K562 (cell line): ENCODE results near the gene PDGFA. TPM values are rescaled to one million over a fixed set of nuclear protein-coding genes. Genes with fewer than 3 reads are reported as not detected.

Source experiments
- KDM5B ChIP-seq: fragments of 200-600 bp; sonication (generic); IDR thresholded peaks from 2 replicates; pipeline ENCODE4 v1.6.1; 2012; ENCODE audit warnings: low read depth, mild to moderate bottlenecking, moderate library complexity, low read length, control low read depth, inconsistent platforms; ENCODE audit not compliant: insufficient replicate concordance
- MAFF ChIP-seq: IDR thresholded peaks from 2 replicates; pipeline ENCODE4 v1.6.1; 2012; ENCODE audit warnings: low read length, improper control_type of control experiment
- MAFK ChIP-seq: IDR thresholded peaks from 2 replicates; pipeline ENCODE4 v1.6.1; 2011; ENCODE audit warnings: low read length, improper control_type of control experiment
- PYGO2 ChIP-seq: fragments of 450-650 bp; IDR thresholded peaks from 2 replicates; pipeline ENCODE4 v1.6.1; 2016; ENCODE audit warnings: mild to moderate bottlenecking, missing genetic modification characterization, moderate library complexity, missing compliant biosample characterization
- RCOR1 ChIP-seq, 2 experiments: IDR thresholded peaks; 2 replicates each; pipeline ENCODE4 v1.6.1; 2012; ENCODE audit warnings: low read depth in 2 of 2, low read length in 2 of 2, borderline replicate concordance in 1 of 2, improper control_type of control experiment in 1 of 2
- SMARCC2 ChIP-seq: fragments of 450-650 bp; IDR thresholded peaks from 2 replicates; pipeline ENCODE4 v1.6.1; 2017; ENCODE audit warnings: antibody characterized with exemption, moderate library complexity, mild to moderate bottlenecking, low read depth
- ZKSCAN3 ChIP-seq: fragments of 250-450 bp; sonication (Bioruptor Pico); IDR thresholded peaks from 2 replicates; pipeline ENCODE4 v1.4.0; 2020
- ZNF324 ChIP-seq: fragments of 250-450 bp; sonication (Bioruptor Pico); IDR thresholded peaks from 2 replicates; pipeline ENCODE4 v1.4.0; 2020; ENCODE audit warnings: mild to moderate bottlenecking
- polyA plus RNA-seq, 8 experiments: library from polyadenylated mRNA; depleted of rRNA in 4 of 8; stranded (reverse) in 5 of 8; unstranded in 3 of 8; fragments of >200 nt; fragmentation: Nextera tagmentation in 2 of 8; fragmentation: Illumina TruSeq in 1 of 8; extraction: Ambion mirVana in 2 of 8; extraction: Trizol in 1 of 8; gene quantifications; 2 replicates each; pipeline versions ENCODE4 v1.2.1 to v1.2.3, GENCODE V29; 2011 to 2014; ENCODE audit warnings: inconsistent platforms in 1 of 8, missing spikeins in 1 of 8
- total RNA-seq, 7 experiments: library from RNA; depleted of rRNA in 6 of 7; stranded (reverse); fragments of >200 nt in 6 of 7; fragmentation: Illumina TruSeq in 2 of 7; extraction: Trizol in 2 of 7; gene quantifications; 2 replicates each; pipeline versions ENCODE4 v1.2.1 to v1.2.3, GENCODE V29; 2011 to 2021; ENCODE audit warnings: low replicate concordance in 1 of 7
- TF ChIP-seq, protein P1 (sequence below): sonication (generic); formaldehyde crosslinking; IDR thresholded peaks from 2 replicates; pipeline ENCODE4 v1.8.0; 2022; ENCODE audit warnings: mild to moderate bottlenecking, missing genetic modification reagents
- TF ChIP-seq, protein P2 (sequence below): fragments of 450-650 bp; IDR thresholded peaks from 2 replicates; pipeline ENCODE4 v1.6.1; 2018; ENCODE audit not compliant: partially characterized antibody
- TF ChIP-seq, protein P3 (sequence below): sonication (generic); formaldehyde crosslinking; IDR thresholded peaks from 2 replicates; pipeline ENCODE4 v1.9.0; 2022; ENCODE audit warnings: mild to moderate bottlenecking, missing genetic modification reagents

Gene PDGFA
- total and polyA plus RNA-seq, 9 of the 15 experiments (the other 6 are each of a cell fraction or from before 2014, with no cell fraction given) = 2.5 to 10.2 (median 4.6) TPM

DNA sequence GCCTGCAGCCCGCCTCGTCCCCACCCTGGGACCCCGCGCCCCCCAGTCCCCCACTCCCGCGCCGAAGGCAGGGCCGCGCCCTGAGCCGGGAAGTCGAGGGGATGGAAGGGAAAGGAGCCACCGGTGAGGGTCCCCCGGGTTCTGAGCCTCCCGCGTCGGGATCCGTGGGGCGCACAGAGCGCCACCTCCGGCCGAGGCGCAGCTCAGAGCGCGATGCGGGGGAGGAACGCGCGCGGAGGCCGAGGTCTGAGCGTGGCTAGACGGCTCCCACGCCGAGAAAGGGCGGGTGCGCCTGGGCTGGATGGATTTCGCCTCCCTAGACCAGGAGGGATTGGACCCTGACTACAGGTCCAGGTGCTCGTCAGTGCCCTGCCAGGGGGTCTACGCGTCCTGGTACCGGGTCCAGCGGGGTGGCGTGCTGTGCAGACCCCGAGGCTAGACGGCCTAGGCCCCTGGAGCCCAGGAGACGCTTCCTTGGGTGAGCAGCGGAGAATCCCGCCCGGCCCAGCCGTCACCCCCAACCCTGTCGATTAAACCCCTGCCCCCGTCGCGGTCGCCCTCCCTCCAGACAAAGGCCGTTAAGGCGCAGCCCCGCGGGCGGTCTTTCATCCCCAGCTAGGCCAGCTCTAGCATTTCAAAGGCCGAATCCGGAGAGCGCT lies 986 bp upstream of the PDGFA start (continued):
- TF ChIP-seq, protein P1, sequence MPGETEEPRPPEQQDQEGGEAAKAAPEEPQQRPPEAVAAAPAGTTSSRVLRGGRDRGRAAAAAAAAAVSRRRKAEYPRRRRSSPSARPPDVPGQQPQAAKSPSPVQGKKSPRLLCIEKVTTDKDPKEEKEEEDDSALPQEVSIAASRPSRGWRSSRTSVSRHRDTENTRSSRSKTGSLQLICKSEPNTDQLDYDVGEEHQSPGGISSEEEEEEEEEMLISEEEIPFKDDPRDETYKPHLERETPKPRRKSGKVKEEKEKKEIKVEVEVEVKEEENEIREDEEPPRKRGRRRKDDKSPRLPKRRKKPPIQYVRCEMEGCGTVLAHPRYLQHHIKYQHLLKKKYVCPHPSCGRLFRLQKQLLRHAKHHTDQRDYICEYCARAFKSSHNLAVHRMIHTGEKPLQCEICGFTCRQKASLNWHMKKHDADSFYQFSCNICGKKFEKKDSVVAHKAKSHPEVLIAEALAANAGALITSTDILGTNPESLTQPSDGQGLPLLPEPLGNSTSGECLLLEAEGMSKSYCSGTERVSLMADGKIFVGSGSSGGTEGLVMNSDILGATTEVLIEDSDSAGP = no peak
- TF ChIP-seq, protein P2, sequence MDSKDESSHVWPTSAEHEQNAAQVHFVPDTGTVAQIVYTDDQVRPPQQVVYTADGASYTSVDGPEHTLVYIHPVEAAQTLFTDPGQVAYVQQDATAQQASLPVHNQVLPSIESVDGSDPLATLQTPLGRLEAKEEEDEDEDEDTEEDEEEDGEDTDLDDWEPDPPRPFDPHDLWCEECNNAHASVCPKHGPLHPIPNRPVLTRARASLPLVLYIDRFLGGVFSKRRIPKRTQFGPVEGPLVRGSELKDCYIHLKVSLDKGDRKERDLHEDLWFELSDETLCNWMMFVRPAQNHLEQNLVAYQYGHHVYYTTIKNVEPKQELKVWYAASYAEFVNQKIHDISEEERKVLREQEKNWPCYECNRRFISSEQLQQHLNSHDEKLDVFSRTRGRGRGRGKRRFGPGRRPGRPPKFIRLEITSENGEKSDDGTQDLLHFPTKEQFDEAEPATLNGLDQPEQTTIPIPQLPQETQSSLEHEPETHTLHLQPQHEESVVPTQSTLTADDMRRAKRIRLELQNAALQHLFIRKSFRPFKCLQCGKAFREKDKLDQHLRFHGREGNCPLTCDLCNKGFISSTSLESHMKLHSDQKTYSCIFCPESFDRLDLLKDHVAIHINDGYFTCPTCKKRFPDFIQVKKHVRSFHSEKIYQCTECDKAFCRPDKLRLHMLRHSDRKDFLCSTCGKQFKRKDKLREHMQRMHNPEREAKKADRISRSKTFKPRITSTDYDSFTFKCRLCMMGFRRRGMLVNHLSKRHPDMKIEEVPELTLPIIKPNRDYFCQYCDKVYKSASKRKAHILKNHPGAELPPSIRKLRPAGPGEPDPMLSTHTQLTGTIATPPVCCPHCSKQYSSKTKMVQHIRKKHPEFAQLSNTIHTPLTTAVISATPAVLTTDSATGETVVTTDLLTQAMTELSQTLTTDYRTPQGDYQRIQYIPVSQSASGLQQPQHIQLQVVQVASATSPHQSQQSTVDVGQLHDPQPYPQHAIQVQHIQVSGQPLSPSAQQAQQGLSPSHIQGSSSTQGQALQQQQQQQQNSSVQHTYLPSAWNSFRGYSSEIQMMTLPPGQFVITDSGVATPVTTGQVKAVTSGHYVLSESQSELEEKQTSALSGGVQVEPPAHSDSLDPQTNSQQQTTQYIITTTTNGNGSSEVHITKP = no peak
- TF ChIP-seq KDM5B = peak; percentile 32
- no peak for TF ChIP-seq MAFK
- no peak for TF ChIP-seq MAFF
- TF ChIP-seq, protein P3, sequence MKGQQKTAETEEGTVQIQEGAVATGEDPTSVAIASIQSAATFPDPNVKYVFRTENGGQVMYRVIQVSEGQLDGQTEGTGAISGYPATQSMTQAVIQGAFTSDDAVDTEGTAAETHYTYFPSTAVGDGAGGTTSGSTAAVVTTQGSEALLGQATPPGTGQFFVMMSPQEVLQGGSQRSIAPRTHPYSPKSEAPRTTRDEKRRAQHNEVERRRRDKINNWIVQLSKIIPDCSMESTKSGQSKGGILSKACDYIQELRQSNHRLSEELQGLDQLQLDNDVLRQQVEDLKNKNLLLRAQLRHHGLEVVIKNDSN (CRISPR knock-in tag) = no peak
- TF ChIP-seq PYGO2 (tag) = no peak
- TF ChIP-seq ZKSCAN3 = no peak
- TF ChIP-seq ZNF324 (CRISPR knock-in tag) = no peak
- 0 out of 4 replicates have a peak, but pooled peaks of 1 of the 2 experiments have one; percentile 8 for TF ChIP-seq RCOR1 (IDR thresholded peaks at IDR 0.05; ENCODE audit: borderline replicate concordance in 1 of 2, low read depth in 2 of 2, low read length in 2 of 2)
- no peak for TF ChIP-seq SMARCC2
